Sigmoid colon (tissue), 7 donors: ENCODE measurements around the gene MRTFA. TPM values are rescaled to one million over a fixed set of nuclear protein-coding genes. Genes with fewer than 3 reads are reported as not detected.

ENCODE experiments used
- DNase-seq: peaks from one replicate; pipeline ENCODE4 v3.0.0-alpha.2; 2019
- H3K27ac ChIP-seq, 4 donors: fragments of 200-600 bp; sonication (generic); one replicate each; pipeline ENCODE4 v1.5.1; 2016 to 2019; ENCODE audit warnings: mild to moderate bottlenecking in 1 of 4
- H3K27me3 ChIP-seq, 3 donors: fragments of 200-600 bp; sonication (generic); one replicate each; pipeline ENCODE4 v1.5.1; 2019; ENCODE audit warnings: mild to moderate bottlenecking in 1 of 3
- H3K36me3 ChIP-seq, 4 donors: fragments of 200-600 bp; sonication (generic); one replicate each; pipeline ENCODE4 v1.5.1; 2016 to 2019
- H3K4me1 ChIP-seq, 4 donors: fragments of 200-600 bp; sonication (generic); one replicate each; pipeline ENCODE4 v1.5.1; 2017 to 2019
- H3K4me3 ChIP-seq, 4 donors: fragments of 200-600 bp; sonication (generic); one replicate each; pipeline ENCODE4 v1.5.1; 2017 to 2019; ENCODE audit warnings: mild to moderate bottlenecking in 2 of 4, moderate library complexity in 1 of 4
- H3K9me3 ChIP-seq, 4 donors: fragments of 200-600 bp in 3 of 4; sonication (generic) in 3 of 4; one replicate each; pipeline versions ENCODE4 v1.5.1 to v1.6.1; 2013 to 2019
- CTCF ChIP-seq, 4 experiments: fragments of 450-650 bp in 3 of 4; fragments of 200-600 bp in 1 of 4; IDR thresholded peaks; one replicate each; pipeline ENCODE4 v1.5.1; 2016 to 2019; ENCODE audit warnings: antibody characterized with exemption in 4 of 4, mild to moderate bottlenecking in 3 of 4, moderate library complexity in 2 of 4
- EP300 ChIP-seq, 4 donors: sonication (generic); formaldehyde crosslinking; IDR thresholded peaks; one replicate each; pipeline ENCODE4 v1.6.1; 2017; ENCODE audit warnings: antibody characterized with exemption in 4 of 4
- POLR2A ChIP-seq, 2 donors: fragments of 450-650 bp; IDR thresholded peaks; one replicate each; pipeline ENCODE4 v1.6.1; 2016; ENCODE audit warnings: antibody characterized with exemption in 2 of 2, mild to moderate bottlenecking in 2 of 2, moderate library complexity in 2 of 2
- POLR2AphosphoS5 ChIP-seq, 4 donors: sonication (generic); formaldehyde crosslinking; IDR thresholded peaks; one replicate each; pipeline ENCODE4 v1.6.1; 2017; ENCODE audit warnings: antibody characterized with exemption in 4 of 4
- WGBS, 2 donors: extraction: QIAGEN DNeasy Blood & Tissue Kit; methylation state at CpG; one replicate each; pipeline ENCODE4 v1.1.7; 2013; 5-methylcytosine and 5-hydroxymethylcytosine counted together
- intact Hi-C: fragments of 100-400 bp; cut with DNase I; formaldehyde crosslinking; loops from one replicate; pipeline ENCODE4 v1.15.1; 2023
- polyA plus RNA-seq, 3 donors: library from polyadenylated mRNA; stranded (reverse); fragments of 200-250 nt; gene quantifications; one replicate each; pipeline ENCODE4 v1.2.3, GENCODE V29; 2013
- total RNA-seq, 4 donors: library from RNA; depleted of rRNA; stranded (reverse); fragments of >200 nt; gene quantifications; one replicate each; pipeline ENCODE4 v1.1.0, GENCODE V29; 2016
- donor health status: healthy with polysubstance abuse.
- donor health status: Bipolar disorder and iron deficiency.
- donor health status: healthy.

Gene MRTFA
- total and polyA plus RNA-seq, 7 donors, result 10.8 to 104 (median 29.2) TPM

GRCh38 chr22:40613067-40613466 is 23.5 kb downstream of the MRTFA start:
- no peaks in the 10 kb centered on the region for H3K27me3 ChIP-seq
- H3K4me3 ChIP-seq, result no peak overlapping the region
- H3K4me1 ChIP-seq, result peaks cover 0 to 30% (median 7%) of the 10 kb centered on the region in 4 donors

GRCh38 chr22:40612291-40612751 is 24.2 kb downstream of the MRTFA start:
- H3K36me3 ChIP-seq, result no peaks in the 10 kb centered on the region
- intact Hi-C loops, result no loop called here
- peaks cover 0 to 35% (median 11%) of the 10 kb centered on the region in 4 donors for H3K4me1 ChIP-seq
- no peaks in the 10 kb centered on the region for H3K9me3 ChIP-seq
- no peaks in the 10 kb centered on the region for H3K27me3 ChIP-seq
- no peak for TF ChIP-seq CTCF (IDR thresholded peaks at IDR 0.05)
- TF ChIP-seq POLR2A (IDR thresholded peaks at IDR 0.05), result no peak
- no peak for TF ChIP-seq POLR2AphosphoS5 (IDR thresholded peaks at IDR 0.05)
- no peak for TF ChIP-seq EP300 (IDR thresholded peaks at IDR 0.05)
- DNase-seq, result no peak
- H3K4me3 ChIP-seq, result no peak overlapping the region
- H3K27ac ChIP-seq, result no peak overlapping the region
- WGBS, 2 donors, result 75 to 83% methylated on average over 4 of the region's 4 CpGs

More at GRCh38 chr22:40613067-40613466, 23.5 kb downstream of the MRTFA start:
- intact Hi-C loops, result no loop called here
- H3K36me3 ChIP-seq, result no peaks in the 10 kb centered on the region
- no peaks in the 10 kb centered on the region for H3K9me3 ChIP-seq
- TF ChIP-seq EP300 (IDR thresholded peaks at IDR 0.05) (no peak), POLR2A (IDR thresholded peaks at IDR 0.05) (no peak), CTCF (IDR thresholded peaks at IDR 0.05) (no peak), POLR2AphosphoS5 (IDR thresholded peaks at IDR 0.05) (no peak)
- no peak overlapping the region for H3K27ac ChIP-seq
- no peak for DNase-seq

- Histone ChIP-seq H3K9me3 (no peaks in the 10 kb centered on the region), H3K27me3 (no peaks in the 10 kb centered on the region), H3K4me3 (no peak overlapping the region), H3K36me3 (no peaks in the 10 kb centered on the region), H3K4me1 (peaks cover 0 to 42% (median 15%) of the 10 kb centered on the region in 4 donors), H3K27ac (no peak overlapping the region)
- no peak for DNase-seq
- no peak for TF ChIP-seq EP300 (IDR thresholded peaks at IDR 0.05)
- TF ChIP-seq CTCF (IDR thresholded peaks at IDR 0.05), result no peak
- TF ChIP-seq POLR2AphosphoS5 (IDR thresholded peaks at IDR 0.05), result no peak
- TF ChIP-seq POLR2A (IDR thresholded peaks at IDR 0.05), result no peak
- intact Hi-C loops, result no loop called here
Observed at GRCh38 chr22:40611606-40612005, 24.9 kb downstream of the MRTFA start.

- Histone ChIP-seq H3K4me1 (peaks cover 0 to 52% (median 27%) of the 10 kb centered on the region in 4 donors), H3K27ac (no peak overlapping the region), H3K4me3 (no peak overlapping the region), H3K9me3 (no peaks in the 10 kb centered on the region), H3K27me3 (no peaks in the 10 kb centered on the region), H3K36me3 (no peaks in the 10 kb centered on the region)
- no peak for TF ChIP-seq CTCF (IDR thresholded peaks at IDR 0.05)
- TF ChIP-seq POLR2A (IDR thresholded peaks at IDR 0.05), result no peak
- TF ChIP-seq EP300 (IDR thresholded peaks at IDR 0.05), result no peak
- no peak for TF ChIP-seq POLR2AphosphoS5 (IDR thresholded peaks at IDR 0.05)
- no peak for DNase-seq
- WGBS, 2 donors, result 97 to 99% methylated on average over 1 of the region's 1 CpG
- intact Hi-C loops, result no loop called here
Observed at GRCh38 chr22:40610329-40610850, 26.1 kb downstream of the MRTFA start.

- DNase-seq, result no peak
- 83 to 86% methylated on average over 3 of the region's 3 CpGs for WGBS, 2 donors
- Histone ChIP-seq H3K27ac (no peak overlapping the region), H3K4me1 (peaks cover 0 to 56% (median 31%) of the 10 kb centered on the region in 4 donors), H3K4me3 (no peak overlapping the region), H3K36me3 (no peaks in the 10 kb centered on the region), H3K27me3 (no peaks in the 10 kb centered on the region), H3K9me3 (no peaks in the 10 kb centered on the region)
- intact Hi-C loops, result no loop called here
- TF ChIP-seq POLR2A (IDR thresholded peaks at IDR 0.05) (no peak), CTCF (IDR thresholded peaks at IDR 0.05) (no peak), EP300 (IDR thresholded peaks at IDR 0.05) (no peak), POLR2AphosphoS5 (IDR thresholded peaks at IDR 0.05) (no peak)
Observed at GRCh38 chr22:40609216-40609615, 27.3 kb downstream of the MRTFA start.
